Gastroesophageal sphincter (tissue), 4 donors: Measurements from ENCODE around the gene BSG. TPM values are rescaled to one million over a fixed set of nuclear protein-coding genes. Genes with fewer than 3 reads are reported as not detected.

ENCODE experiments used
- ATAC-seq: fragments of 150-250 bp; one replicate; pipeline ENCODE4 v1.9.1; 2016; ENCODE audit warnings: mild to moderate bottlenecking, moderate library complexity
- H3K27ac ChIP-seq, 4 donors: fragments of 200-600 bp; sonication (generic) in 3 of 4; 1 replicate in 3 of 4; 2 replicates in 1 of 4; pipeline ENCODE4 v1.5.1; 2016 to 2019
- H3K27me3 ChIP-seq: fragments of 200-600 bp; sonication (generic); one replicate; pipeline ENCODE4 v1.5.1; 2019
- H3K36me3 ChIP-seq, 2 donors: fragments of 200-600 bp; sonication (generic); one replicate each; pipeline ENCODE4 v1.5.1; 2019; ENCODE audit warnings: control low read depth in 1 of 2
- H3K4me1 ChIP-seq, 3 donors: fragments of 200-600 bp; sonication (generic); 1 replicate in 2 of 3; 2 replicates in 1 of 3; pipeline ENCODE4 v1.5.1; 2016 to 2019; ENCODE audit warnings: control low read depth in 2 of 3
- H3K4me3 ChIP-seq, 2 donors: fragments of 200-600 bp; sonication (generic); one replicate each; pipeline ENCODE4 v1.5.1; 2019; ENCODE audit warnings: mild to moderate bottlenecking in 1 of 2, moderate library complexity in 1 of 2
- H3K9me3 ChIP-seq, 3 donors: fragments of 200-600 bp; sonication (generic); one replicate each; pipeline ENCODE4 v1.5.1; 2017 to 2019; ENCODE audit warnings: control low read depth in 2 of 3
- EP300 ChIP-seq: sonication (generic); formaldehyde crosslinking; IDR thresholded peaks from one replicate; pipeline ENCODE4 v1.6.1; 2017; ENCODE audit warnings: antibody characterized with exemption, mild to moderate bottlenecking
- POLR2A ChIP-seq, 2 donors: fragments of 450-650 bp; IDR thresholded peaks; one replicate each; pipeline ENCODE4 v1.6.1; 2017; ENCODE audit warnings: antibody characterized with exemption in 2 of 2, mild to moderate bottlenecking in 2 of 2, moderate library complexity in 1 of 2
- POLR2AphosphoS5 ChIP-seq: sonication (generic); formaldehyde crosslinking; IDR thresholded peaks from one replicate; pipeline ENCODE4 v1.6.1; 2017; ENCODE audit warnings: antibody characterized with exemption
- WGBS, 2 donors: methylation state at CpG; one replicate each; pipeline ENCODE4 v1.1.5; 2018; ENCODE audit warnings: low coverage in 1 of 2; 5-methylcytosine and 5-hydroxymethylcytosine counted together
- total RNA-seq, 4 donors: library from RNA; depleted of rRNA; stranded (reverse); fragments of >200 nt; gene quantifications; one replicate each; pipeline ENCODE4 v1.1.0, GENCODE V29; 2016
- TF ChIP-seq, protein P1 (sequence below), 4 experiments: fragments of 200-600 bp in 2 of 4; fragments of 450-650 bp in 2 of 4; sonication (generic) in 1 of 4; IDR thresholded peaks; one replicate each; pipeline ENCODE4 v1.5.1; 2017 to 2019; ENCODE audit warnings: antibody characterized with exemption in 4 of 4, mild to moderate bottlenecking in 2 of 4, moderate library complexity in 2 of 4

The BSG gene
- total RNA-seq, 4 donors from 2014 or later, result 347 to 450 (median 384) TPM

DNA sequence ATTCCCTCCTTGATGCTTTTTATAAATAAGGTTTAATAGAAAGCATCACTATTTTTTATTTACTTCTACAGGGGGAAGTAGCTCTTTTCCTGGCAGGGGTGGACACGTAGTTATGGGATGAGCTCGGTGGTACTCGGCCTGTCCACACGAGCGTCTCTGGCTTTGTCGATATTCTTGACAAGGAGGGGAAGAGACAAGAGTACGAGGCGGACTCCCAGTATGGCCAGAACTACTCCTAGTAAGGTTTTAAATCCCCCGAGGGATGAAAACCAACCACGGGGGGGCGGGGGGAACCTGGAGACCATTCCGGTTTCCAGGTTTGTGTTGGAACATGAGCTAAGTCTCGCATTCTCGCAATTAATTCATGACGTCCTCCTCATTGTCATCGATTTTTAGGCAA, 5.6 kb upstream of the BSG start:
- no peak for ATAC-seq
- H3K27ac ChIP-seq, result peak overlapping the region in 1 of 4 donors; percentile 50

DNA sequence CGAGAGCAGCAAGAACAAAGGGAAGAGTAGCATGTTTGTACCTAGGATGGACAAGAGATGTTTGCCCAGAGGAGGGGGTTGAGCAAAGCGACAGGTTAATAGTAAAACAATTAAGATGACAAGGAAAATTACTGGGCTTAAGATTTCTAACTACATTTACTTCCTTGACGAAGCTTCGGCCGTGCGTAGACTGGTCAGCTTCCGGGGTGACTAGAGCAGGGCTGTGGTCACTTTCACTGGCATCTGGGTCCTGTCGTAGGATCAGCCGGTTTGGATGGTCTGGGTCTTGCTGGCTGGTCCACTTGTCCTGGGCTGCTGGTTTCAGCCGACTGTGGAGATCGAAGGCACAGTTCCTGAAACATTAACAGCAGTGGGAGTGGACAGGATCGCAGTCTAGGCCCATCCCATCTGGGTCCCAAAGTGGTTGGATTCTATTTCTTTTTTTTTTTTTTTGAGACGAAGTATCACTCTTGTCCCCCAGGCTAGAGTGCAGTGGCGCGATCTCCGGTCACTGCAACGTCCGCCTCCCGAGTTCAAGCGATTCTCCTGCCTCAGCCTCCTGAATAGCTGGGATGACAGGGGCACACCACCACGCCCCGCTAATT, 5.0 kb upstream of the BSG start:
- no peak for TF ChIP-seq POLR2A (IDR thresholded peaks at IDR 0.05)
- no peak for TF ChIP-seq POLR2AphosphoS5
- TF ChIP-seq EP300, result no peak
- TF ChIP-seq, protein P1, sequence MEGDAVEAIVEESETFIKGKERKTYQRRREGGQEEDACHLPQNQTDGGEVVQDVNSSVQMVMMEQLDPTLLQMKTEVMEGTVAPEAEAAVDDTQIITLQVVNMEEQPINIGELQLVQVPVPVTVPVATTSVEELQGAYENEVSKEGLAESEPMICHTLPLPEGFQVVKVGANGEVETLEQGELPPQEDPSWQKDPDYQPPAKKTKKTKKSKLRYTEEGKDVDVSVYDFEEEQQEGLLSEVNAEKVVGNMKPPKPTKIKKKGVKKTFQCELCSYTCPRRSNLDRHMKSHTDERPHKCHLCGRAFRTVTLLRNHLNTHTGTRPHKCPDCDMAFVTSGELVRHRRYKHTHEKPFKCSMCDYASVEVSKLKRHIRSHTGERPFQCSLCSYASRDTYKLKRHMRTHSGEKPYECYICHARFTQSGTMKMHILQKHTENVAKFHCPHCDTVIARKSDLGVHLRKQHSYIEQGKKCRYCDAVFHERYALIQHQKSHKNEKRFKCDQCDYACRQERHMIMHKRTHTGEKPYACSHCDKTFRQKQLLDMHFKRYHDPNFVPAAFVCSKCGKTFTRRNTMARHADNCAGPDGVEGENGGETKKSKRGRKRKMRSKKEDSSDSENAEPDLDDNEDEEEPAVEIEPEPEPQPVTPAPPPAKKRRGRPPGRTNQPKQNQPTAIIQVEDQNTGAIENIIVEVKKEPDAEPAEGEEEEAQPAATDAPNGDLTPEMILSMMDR (IDR thresholded peaks at IDR 0.05), result no peak
- no peaks in the 10 kb centered on the region for H3K36me3 ChIP-seq
- 90 to 95% methylated on average over 8 to 14 of the region's 22 CpGs for WGBS, 2 donors
- H3K27me3 ChIP-seq, result no peaks in the 10 kb centered on the region
- no peak for ATAC-seq
- no peaks in the 10 kb centered on the region for H3K9me3 ChIP-seq
- no peak overlapping the region for H3K27ac ChIP-seq
- H3K4me1 ChIP-seq, result peaks cover 0 to 12% (median 4%) of the 10 kb centered on the region in 3 donors
- no peak overlapping the region for H3K4me3 ChIP-seq

More for the DNA sequence above, 5.6 kb upstream of the BSG start:
- no peaks in the 10 kb centered on the region for H3K27me3 ChIP-seq
- no peak overlapping the region for H3K4me3 ChIP-seq
- 60% methylated on average over 9 of the region's 16 CpGs; no CpG with 5 or more reads in 1 of the 2 donors for WGBS, 2 donors
- peaks cover 0 to 12% (median 4%) of the 10 kb centered on the region in 3 donors for H3K4me1 ChIP-seq
- H3K36me3 ChIP-seq, result no peaks in the 10 kb centered on the region
- no peaks in the 10 kb centered on the region for H3K9me3 ChIP-seq
- TF ChIP-seq POLR2AphosphoS5, result no peak
- no peak for TF ChIP-seq POLR2A (IDR thresholded peaks at IDR 0.05)
- TF ChIP-seq EP300, result no peak
- TF ChIP-seq, protein P1 (IDR thresholded peaks at IDR 0.05), result no peak

DNA sequence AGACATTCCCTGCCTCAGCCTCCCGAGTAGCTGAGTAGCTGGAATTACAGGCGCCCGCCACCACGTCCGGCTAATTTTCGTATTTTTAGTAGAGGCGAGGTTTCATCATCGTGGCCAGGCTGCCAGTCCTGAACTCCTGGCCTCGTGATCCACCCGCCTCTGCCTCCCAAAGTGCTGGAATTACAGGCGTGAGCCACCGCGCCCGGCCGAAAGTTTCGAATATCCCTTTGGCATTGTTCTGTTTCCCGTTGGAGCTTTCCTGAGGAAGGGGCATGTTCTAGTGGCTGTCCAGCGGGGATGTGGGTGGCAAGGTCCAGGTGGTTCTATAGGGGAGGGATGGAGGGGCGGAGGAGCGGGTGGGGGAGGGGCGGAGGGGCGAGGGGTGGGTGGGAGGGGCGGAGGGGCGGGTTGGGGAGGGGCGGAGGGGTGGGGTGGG, 2.1 kb upstream of the BSG start:
- WGBS, 2 donors, result 86% methylated on average over 14 of the region's 25 CpGs; no CpG with 5 or more reads in 1 of the 2 donors
- ATAC-seq, result no peak
- H3K36me3 ChIP-seq, result no peaks in the 10 kb centered on the region
- no peak overlapping the region for H3K27ac ChIP-seq
- H3K4me3 ChIP-seq, result no peak overlapping the region
- TF ChIP-seq POLR2A (IDR thresholded peaks at IDR 0.05), result no peak
- no peak for TF ChIP-seq EP300
- no peak for TF ChIP-seq POLR2AphosphoS5
- TF ChIP-seq, protein P1 (IDR thresholded peaks at IDR 0.05), result no peak
- H3K9me3 ChIP-seq, result no peaks in the 10 kb centered on the region
- H3K27me3 ChIP-seq, result no peaks in the 10 kb centered on the region
- H3K4me1 ChIP-seq, result peaks cover 0 to 36% (median 22%) of the 10 kb centered on the region in 3 donors

DNA sequence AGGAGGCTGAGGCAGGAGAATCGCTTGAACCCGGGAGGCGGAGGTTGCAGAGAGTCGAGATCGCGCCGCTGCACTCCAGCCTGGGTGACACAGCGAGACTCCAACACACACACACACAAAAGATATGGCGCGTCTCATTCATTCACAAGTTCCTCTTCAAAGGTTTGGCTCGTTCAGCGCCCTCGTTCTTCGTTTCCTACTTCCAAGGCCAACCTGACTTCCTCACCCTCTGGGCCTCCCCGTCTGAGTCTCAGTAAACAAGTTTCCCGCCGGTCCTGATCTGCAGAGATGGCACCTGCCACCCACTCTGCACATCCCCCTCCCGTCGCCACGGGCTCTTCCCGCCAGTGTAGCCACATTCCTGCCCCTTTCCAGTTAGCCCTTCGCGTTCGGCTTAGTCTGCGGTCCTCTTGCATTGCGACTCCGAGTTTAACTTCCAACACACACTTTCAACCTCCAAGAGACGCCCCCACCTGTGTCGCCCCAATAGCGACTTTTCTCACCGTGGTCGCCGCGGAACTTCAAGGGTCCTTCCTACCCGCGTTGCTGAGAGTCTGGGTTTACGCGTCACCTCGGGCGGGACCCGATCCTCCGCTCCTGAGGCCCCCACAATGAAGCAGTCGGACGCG, 1.3 kb upstream of the BSG start:
- no peak for ATAC-seq
- Histone ChIP-seq H3K27ac (peak overlapping the region in 3 of 4 donors; percentile 91 to 95 (median 93)), H3K27me3 (no peaks in the 10 kb centered on the region), H3K4me1 (peaks cover 0 to 44% (median 30%) of the 10 kb centered on the region in 3 donors), H3K9me3 (no peaks in the 10 kb centered on the region), H3K4me3 (peak overlapping the region; percentile 34 to 87), H3K36me3 (no peaks in the 10 kb centered on the region)
- 2 to 5% methylated on average over 23 to 25 of the region's 45 CpGs for WGBS, 2 donors
- TF ChIP-seq, protein P1 (IDR thresholded peaks at IDR 0.05), result no peak

DNA sequence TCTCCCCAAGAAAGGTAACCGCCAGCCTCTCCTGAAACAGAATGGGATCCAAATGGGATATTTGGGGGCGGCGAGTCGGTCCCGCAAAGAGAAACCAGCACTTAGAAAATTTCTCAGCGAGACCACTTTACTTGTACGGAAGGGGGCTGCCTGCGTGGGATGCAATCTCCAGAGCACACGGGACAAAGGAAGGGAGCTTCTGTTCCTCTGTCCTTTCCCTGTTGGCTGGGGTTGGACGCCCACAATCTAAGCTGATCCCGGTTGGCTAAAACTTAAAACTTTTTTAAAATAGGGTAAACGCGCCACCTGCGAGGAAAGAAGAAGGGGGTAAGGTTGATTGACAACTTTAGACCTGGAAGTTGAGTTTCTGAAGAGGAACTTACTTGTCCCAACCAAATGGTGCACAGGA, 826 bp upstream of the BSG start:
- Histone ChIP-seq H3K4me3 (peak overlapping the region; percentile 34 to 87), H3K4me1 (peaks cover 0 to 49% (median 34%) of the 10 kb centered on the region in 3 donors), H3K27ac (peak overlapping the region; percentile 32 to 95 (median 92)), H3K27me3 (no peaks in the 10 kb centered on the region), H3K36me3 (no peaks in the 10 kb centered on the region), H3K9me3 (no peaks in the 10 kb centered on the region)
- no peak for ATAC-seq
- TF ChIP-seq POLR2AphosphoS5, result no peak
- TF ChIP-seq POLR2A (IDR thresholded peaks at IDR 0.05), result no peak
- TF ChIP-seq, protein P1 (IDR thresholded peaks at IDR 0.05), result no peak
- TF ChIP-seq EP300, result no peak
- 0% methylated on average over 3 to 4 of the region's 14 CpGs for WGBS, 2 donors
